Measurements from ENCODE around the gene KCNB1. TPM values are rescaled to one million over a fixed set of nuclear protein-coding genes. Genes with fewer than 3 reads are reported as not detected.
A peak's percentile ranks its signal among the peaks of the same experiment; 100 is the strongest.

KCNB1 gene
- total RNA-seq, 1 donor from 2014 or later = 9.8 TPM

DNA sequence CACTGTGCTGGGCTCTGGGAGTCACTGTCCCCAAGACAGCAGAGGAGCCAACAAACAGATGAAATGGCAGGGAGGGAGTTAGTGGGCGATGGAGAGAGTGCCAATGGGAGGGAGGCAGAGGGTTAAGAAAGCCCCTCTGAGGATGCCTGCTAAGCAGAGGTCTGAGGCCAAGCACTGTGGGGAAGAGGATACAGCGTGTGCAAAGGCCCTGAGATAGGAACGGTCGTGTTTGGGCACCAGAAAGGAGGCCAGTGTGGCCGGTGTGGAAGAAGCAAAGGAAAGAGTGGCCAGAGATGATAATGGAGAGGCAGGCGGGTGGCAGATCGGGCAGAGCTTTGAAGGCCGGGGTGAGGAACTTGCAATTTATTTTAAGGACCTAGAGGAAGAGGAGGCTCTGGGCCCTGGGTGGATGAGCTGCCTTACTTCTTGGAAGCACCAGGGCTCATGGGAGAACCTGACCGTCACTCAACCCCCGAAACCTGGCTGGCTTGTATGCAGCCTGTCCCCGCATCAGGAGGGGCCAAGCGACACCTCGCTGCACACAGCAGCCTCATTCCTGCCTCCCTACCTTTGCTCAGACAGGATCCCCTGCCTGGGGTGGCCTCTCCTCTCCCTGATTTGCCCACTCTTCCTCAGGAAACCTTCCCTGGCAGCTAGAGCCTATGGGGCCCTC lies 73.0 kb downstream of the KCNB1 start:
- no peak for DNase-seq

- DNase-seq = no peak
Observed at GRCh38 chr20:49408509-49409104, 73.9 kb downstream of the KCNB1 start.

DNA sequence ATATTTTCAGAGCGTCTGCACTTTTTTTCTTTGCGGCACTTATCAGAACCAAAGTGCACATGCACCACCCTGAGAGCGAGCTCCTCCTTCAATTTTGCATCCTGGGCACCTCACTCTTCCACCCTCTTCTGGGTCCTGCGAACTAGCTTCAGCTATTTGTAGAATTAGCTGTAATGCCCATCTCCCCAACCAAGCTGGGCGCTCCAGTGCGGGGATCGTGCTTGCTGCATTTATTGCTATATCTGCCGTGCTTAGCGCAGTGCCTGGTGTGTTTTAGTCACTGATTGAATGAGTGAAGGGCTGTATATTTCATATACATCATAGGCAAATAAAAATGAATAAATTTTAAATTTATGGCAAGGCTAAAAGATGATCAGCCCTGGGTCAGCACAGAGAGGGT lies 75.8 kb downstream of the KCNB1 start:
- no peak for DNase-seq

DNA sequence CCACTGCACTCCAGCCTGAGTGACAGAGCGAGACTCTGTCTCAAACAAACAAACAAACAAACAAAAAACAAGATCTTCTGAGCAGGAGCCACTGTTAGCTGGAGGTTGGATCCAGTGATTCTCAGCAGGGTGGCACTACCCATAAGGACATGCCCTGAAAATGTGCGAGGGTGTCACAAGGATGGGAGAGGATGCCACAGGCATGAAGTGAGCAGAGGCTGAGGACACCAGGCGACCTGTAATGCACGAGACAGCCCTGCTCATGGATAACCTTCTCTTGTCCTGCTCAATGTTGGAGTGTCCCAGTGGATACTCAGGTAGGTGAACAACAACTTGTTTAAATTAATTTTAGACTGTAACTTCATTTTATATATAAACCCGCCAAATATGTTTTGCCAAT lies 76.8 kb downstream of the KCNB1 start:
- DNase-seq = no peak

- no peak for DNase-seq
Observed at GRCh38 chr20:49405062-49405683, 77.3 kb downstream of the KCNB1 start.

GRCh38 chr20:49404461-49404860 lies 78.0 kb downstream of the KCNB1 start:
- no peak for DNase-seq

DNA sequence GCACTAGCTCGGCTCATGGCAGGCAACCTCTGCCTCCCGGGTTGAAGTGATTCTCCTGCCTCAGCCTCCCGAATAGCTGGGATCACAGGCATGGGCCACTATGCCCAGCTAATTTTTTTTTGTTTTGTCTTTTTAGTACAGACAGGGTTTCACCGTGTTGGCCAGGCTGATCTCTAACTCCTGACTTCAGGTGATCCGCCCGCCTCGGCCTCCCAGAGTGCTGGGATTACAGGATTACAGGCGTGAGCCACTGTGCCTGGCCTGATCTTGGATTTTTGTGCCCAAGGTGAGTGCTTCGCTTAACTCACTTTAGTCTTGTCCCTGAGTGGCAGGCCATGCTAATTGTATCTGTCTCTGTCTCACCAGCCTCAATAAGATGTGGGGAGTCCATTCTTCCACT lies 78.6 kb downstream of the KCNB1 start:
- DNase-seq = no peak

DNA sequence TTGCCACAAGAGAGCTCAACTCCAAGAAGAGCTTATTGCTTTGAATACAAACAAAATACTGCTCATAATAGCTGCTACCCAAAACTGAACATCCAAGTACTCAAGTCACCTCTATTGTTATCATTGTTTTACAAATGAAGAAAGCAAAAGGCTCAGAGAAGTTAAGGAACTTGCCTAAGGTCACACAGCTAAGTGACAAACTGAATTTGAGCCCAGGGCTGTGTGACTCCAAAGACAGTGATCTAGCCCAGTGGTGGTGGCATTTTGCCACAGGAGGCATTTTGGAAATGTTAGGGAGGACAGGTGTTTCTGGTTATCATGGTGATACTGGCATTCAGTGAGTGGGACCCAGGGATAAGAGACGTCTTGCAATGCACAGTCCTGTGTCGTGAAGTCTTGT lies 79.5 kb downstream of the KCNB1 start:
- no peak for DNase-seq

- DNase-seq = peak; percentile 75
Observed at GRCh38 chr20:49400904-49401303, 81.6 kb downstream of the KCNB1 start.

DNA sequence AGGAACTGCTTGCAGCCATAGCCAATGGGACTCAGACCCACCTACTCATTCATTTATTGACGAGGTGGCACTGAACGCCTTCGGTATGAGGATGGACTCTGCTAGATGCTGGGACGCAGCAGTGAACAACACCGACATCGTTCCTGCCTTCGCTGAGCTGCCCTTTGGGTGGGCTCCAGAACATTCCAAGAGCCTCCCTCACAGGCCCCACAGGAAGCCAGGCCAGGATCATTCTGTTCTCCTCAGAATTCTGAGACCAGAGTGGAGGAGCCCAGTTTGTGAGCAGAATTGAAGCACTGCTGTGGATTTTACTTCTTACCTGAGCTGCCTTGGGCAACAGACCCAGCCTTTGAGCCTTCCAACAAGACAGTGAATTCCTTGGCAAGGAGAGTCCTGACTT lies 82.1 kb downstream of the KCNB1 start:
- DNase-seq = peak; percentile 68

- no peak for DNase-seq
Observed at GRCh38 chr20:49399329-49399728, 83.1 kb downstream of the KCNB1 start.

DNA sequence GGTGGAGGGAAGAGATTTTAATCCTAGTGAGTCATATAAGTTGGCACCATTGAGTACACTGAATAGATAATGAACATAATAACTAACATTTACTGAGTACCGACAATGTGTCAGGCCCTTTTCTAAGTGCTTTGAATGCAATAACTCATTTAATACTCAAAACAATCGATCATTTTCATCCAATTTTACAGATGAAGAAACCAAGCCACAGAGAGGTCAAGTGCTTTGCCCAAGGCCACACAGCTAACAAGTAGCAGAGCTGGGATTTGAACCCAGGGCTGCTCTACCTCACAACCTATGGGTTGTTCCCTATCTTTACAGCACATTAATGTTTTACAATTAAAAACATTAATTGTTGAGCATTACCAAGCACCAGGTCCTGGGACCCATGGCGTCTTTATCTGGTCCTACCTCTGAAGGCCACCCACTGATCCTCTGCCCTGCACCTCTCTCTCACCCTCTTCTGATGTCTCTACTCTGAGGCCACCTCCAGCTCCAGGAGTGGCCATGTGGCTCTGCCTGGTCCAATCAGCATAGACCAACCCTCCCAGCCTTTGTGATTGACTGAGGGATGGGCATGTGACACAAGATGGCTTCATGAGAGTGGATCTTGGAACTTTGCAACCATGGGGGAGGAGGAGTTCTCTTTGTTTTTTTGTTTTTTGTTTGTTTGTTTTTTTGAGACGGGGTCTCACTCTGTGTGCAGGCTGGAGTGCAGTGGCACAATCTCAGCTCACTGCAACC lies 83.9 kb downstream of the KCNB1 start:
- DNase-seq = no peak

GRCh38 chr20:49397525-49397924 lies 84.9 kb downstream of the KCNB1 start:
- no peak for DNase-seq

DNA sequence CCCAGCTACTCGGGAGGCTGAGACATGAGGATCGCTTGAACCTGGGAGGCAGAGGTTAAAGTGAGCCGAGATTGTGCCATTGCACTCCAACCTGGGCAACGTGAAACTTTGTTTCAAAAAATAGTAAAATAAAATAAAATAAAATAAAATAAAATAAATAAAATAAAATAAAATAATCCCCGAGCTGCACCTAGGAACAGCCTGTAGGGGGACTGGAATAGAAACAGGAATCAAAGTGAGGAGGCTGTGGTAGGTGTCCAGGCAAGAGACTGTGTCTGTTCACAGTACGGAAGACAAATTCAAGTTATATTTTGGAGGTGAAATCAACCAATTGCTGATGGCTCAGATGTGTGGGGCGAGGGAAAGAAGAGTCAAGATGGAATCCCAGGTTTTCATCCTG lies 86.2 kb downstream of the KCNB1 start:
- DNase-seq = no peak

- no peak for DNase-seq
Observed at GRCh38 chr20:49395659-49396058, 86.8 kb downstream of the KCNB1 start.

GRCh38 chr20:49395183-49395582 lies 87.3 kb downstream of the KCNB1 start:
- peak; percentile 64 for DNase-seq

GRCh38 chr20:49394757-49395156 lies 87.7 kb downstream of the KCNB1 start:
- DNase-seq = no peak

DNA sequence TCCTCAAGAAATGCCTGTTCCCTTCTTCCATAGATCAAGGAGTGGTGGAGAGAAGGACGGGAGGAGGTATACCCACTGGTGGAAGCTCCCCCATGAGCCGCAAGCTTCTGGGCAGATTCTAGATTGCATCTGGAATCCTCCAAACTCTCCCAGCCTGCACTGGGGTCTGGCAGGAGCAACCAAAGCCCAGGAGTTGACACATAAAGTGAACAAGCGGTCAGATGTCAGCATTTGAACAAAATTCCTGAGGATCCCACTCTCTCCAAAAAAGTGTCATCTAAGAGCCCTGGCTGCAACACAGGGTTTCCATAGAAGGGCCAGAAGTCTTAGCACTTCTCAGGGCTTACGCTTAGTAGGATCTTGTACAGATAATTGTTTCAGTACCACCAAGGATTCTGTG lies 88.2 kb downstream of the KCNB1 start:
- DNase-seq = peak; percentile 56

- DNase-seq = no peak
Observed at GRCh38 chr20:49393803-49394202, 88.7 kb downstream of the KCNB1 start.

DNA sequence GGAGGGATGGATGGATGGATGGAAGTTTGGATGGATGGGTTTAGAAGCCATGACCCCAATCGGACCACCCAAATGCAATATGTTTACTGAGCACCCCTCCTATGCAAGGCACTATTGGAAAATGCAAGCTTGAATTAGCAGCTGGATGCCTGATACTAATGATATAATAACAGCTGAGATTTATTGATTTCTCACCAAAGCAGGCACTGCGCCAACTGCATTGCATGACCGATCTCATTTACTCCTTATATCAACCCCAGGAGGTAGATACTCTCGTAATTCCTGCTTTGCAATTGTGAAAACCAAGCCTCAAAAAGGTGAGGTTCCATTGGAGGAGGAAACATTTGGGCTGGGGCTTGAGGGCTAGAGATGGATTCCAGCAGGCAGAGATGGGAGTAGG lies 89.7 kb downstream of the KCNB1 start:
- DNase-seq = no peak

DNA sequence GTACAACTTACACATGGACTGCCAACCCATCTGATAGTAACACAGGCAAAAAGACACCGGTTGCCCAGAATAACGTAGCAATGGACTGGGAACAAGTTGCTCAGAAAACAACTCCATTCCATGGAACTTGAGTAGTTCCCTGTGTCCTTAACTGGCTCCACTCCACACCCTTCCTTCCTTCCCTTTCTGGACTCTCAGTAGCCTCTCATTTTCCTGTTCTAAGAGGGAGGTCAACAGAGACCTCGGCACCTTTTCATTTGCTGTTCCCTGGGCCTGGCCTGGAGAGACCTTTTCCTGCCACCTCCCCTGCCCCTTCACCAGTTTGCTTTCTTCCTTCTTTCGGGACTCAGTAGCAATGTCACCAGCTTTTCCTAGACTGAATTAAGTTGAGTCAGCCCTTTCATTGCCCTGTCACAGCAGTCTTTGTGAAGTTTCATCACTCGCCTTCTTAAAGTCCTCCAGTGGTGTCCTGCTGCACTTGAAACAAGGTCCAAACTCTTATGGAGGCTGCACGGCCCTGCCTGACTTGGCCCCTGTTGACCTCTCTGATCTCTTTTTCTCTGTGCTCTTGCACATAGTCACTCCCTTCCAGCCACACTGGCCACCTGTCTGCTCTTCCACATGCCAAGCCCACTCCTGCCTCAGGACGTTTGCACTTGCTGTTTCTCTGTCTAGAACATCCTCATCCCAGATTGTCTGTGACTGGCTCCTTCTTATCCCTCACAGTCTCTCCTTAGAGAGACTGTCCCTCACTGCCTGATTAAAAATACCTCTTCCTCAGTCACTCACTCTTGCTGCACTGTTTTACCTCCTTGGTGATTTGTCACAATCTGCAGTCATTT lies 90.8 kb downstream of the KCNB1 start:
- no peak for DNase-seq

DNA sequence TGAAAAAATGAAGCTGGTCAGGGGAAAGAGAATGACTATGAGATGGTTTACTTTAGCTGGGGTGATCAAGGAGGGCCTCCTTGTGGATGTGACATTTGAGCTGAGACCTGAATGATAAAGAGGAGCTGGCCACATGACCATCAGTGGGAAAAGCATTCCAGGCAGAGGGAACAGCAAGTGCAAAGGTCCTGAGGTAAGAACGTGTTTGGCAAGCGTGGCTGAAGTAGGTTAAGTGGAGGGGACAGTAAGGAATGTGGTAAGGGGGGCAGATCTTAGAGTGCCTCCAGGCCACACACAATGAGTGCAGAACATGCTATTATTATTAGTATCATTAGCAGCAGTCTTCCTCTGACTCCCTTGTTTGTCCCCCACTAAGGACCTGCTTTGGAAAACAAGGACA lies 92.6 kb downstream of the KCNB1 start:
- no peak for DNase-seq

Data from tongue (tissue), 2 donors.